ENCODE measurements around the gene KRTAP5-10. TPM values are rescaled to one million over a fixed set of nuclear protein-coding genes. Genes with fewer than 3 reads are reported as not detected.
"Not testable (repeated sequence)": the region's sequence is repeated elsewhere in the genome, so short reads cannot be mapped to it uniquely, and the experiment has no call there.

KRTAP5-10 gene
- total RNA-seq, 2 experiments from 2014 or later, result not detected

GRCh38 chr11:71527576-71528210 lies 37.7 kb upstream of the KRTAP5-10 start:
- intact Hi-C loops (cut with DNase I, micrococcal nuclease), result no loop called here
- Histone ChIP-seq H3K4me1 (ENCODE audit: insufficient read depth, low read length) (no peaks in the 10 kb centered on the region), H3K9me3 (ENCODE audit: control insufficient read depth in 1 of 2, insufficient read depth in 1 of 2, low read length in 2 of 2) (peaks cover 0 to 3% of the 10 kb centered on the region in 2 experiments), H3K4me3 (ENCODE audit: low read length) (no peak overlapping the region), H3K27me3 (ENCODE audit: control insufficient read depth in 1 of 2, insufficient read depth in 2 of 2, low read length in 2 of 2) (peaks cover 0 to 2% of the 10 kb centered on the region in 2 experiments), H3K27ac (ENCODE audit: low read depth in 1 of 2, low read length in 2 of 2) (no peak overlapping the region), H3K36me3 (ENCODE audit: insufficient read depth, low read length) (no peaks in the 10 kb centered on the region)
- TF ChIP-seq, protein P1, sequence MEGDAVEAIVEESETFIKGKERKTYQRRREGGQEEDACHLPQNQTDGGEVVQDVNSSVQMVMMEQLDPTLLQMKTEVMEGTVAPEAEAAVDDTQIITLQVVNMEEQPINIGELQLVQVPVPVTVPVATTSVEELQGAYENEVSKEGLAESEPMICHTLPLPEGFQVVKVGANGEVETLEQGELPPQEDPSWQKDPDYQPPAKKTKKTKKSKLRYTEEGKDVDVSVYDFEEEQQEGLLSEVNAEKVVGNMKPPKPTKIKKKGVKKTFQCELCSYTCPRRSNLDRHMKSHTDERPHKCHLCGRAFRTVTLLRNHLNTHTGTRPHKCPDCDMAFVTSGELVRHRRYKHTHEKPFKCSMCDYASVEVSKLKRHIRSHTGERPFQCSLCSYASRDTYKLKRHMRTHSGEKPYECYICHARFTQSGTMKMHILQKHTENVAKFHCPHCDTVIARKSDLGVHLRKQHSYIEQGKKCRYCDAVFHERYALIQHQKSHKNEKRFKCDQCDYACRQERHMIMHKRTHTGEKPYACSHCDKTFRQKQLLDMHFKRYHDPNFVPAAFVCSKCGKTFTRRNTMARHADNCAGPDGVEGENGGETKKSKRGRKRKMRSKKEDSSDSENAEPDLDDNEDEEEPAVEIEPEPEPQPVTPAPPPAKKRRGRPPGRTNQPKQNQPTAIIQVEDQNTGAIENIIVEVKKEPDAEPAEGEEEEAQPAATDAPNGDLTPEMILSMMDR (IDR thresholded peaks at IDR 0.05), result no peak
- no peak overlapping the region for H3K4me3 Mint-ChIP-seq
- ChIA-PET POLR2A (no interaction called here), CTCF (no interaction called here)
- DNase-seq (no peak), ATAC-seq (ENCODE audit: poor library complexity) (no peak)
- H3K4me1 Mint-ChIP-seq (ENCODE audit: low read depth), result no peaks in the 10 kb centered on the region
- H3K36me3 Mint-ChIP-seq (ENCODE audit: low read depth), result no peaks in the 10 kb centered on the region
- H3K27ac Mint-ChIP-seq, result no peak overlapping the region
- peaks cover 5% of the 10 kb centered on the region for H3K27me3 Mint-ChIP-seq
- peaks cover 2% of the 10 kb centered on the region for H3K9me3 Mint-ChIP-seq

DNA sequence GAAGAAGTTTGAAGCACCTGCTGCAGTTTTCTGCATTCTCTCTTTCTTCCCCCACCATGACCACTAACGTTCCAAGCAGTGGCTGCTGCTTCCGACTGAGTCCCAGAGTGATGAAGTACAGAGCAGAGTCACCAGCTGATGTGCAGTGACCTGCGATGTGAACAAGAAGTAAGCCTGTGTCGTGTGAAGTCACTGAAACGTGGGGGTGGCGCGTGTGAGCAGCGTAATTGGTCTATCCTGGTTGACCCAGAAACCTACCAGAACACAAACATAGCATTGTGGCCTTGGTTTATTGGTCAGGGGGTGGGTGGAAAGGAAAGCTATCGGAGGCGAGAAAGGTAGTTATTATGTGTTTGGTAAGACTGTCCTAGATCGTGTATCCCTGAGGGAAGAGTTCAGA lies 34.8 kb upstream of the KRTAP5-10 start:
- peak; percentile 34 for ATAC-seq (ENCODE audit: poor library complexity)
- H3K27ac ChIP-seq (ENCODE audit: low read depth in 1 of 2, low read length in 2 of 2), result no peak overlapping the region
- no peaks in the 10 kb centered on the region for H3K9me3 Mint-ChIP-seq
- POLR2A ChIA-PET, result no interaction called here
- H3K4me1 Mint-ChIP-seq (ENCODE audit: low read depth), result no peaks in the 10 kb centered on the region
- H3K4me1 ChIP-seq (ENCODE audit: insufficient read depth, low read length), result no peaks in the 10 kb centered on the region
- H3K9me3 ChIP-seq (ENCODE audit: control insufficient read depth in 1 of 2, insufficient read depth in 1 of 2, low read length in 2 of 2), result peaks cover 0 to 3% of the 10 kb centered on the region in 2 experiments
- intact Hi-C loops (cut with DNase I, micrococcal nuclease), result no loop called here
- CTCF ChIA-PET, result no interaction called here
- H3K27me3 Mint-ChIP-seq, result peaks cover 5% of the 10 kb centered on the region
- H3K4me3 ChIP-seq (ENCODE audit: low read length), result no peak overlapping the region
- H3K36me3 Mint-ChIP-seq (ENCODE audit: low read depth), result no peaks in the 10 kb centered on the region
- H3K27ac Mint-ChIP-seq, result no peak overlapping the region
- TF ChIP-seq, protein P1 (IDR thresholded peaks at IDR 0.05), result no peak
- DNase-seq, result no peak
- H3K4me3 Mint-ChIP-seq, result no peak overlapping the region
- no peaks in the 10 kb centered on the region for H3K27me3 ChIP-seq (ENCODE audit: control insufficient read depth in 1 of 2, insufficient read depth in 2 of 2, low read length in 2 of 2)
- no peaks in the 10 kb centered on the region for H3K36me3 ChIP-seq (ENCODE audit: insufficient read depth, low read length)

DNA sequence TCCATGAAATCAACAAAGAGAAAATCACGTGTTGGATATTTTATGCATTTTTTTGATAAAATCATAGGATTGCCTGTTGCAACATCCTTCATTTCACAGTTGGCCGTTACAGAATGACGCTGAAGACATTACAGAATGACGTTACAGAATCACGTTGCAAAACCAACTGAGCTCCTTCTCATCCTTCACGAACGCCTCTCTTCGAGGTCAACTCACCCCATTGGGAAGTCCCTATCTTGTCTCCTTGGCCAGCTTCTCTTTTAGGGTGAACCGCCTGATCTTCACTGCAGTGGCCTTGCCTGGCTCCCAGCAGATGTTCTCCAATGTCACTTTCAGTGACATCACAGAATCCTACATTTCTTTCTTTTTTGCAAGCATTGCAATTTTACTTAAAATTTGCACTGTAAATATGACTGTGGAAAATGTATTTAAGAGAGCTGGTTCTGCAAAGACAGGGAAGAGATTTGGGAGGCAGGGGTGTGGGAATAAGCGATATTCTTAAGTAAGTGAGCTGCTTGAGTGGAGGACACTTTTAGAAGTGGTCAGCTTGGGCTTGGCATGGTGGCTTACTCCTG lies 33.2 kb upstream of the KRTAP5-10 start:
- intact Hi-C loops (cut with DNase I, micrococcal nuclease), result no loop called here
- Histone ChIP-seq H3K27me3 (ENCODE audit: control insufficient read depth in 1 of 2, insufficient read depth in 2 of 2, low read length in 2 of 2) (no peaks in the 10 kb centered on the region), H3K36me3 (ENCODE audit: insufficient read depth, low read length) (no peaks in the 10 kb centered on the region), H3K4me1 (ENCODE audit: insufficient read depth, low read length) (no peaks in the 10 kb centered on the region), H3K9me3 (ENCODE audit: control insufficient read depth in 1 of 2, insufficient read depth in 1 of 2, low read length in 2 of 2) (no peaks in the 10 kb centered on the region), H3K4me3 (ENCODE audit: low read length) (no peak overlapping the region), H3K27ac (ENCODE audit: low read depth in 1 of 2, low read length in 2 of 2) (no peak overlapping the region)
- DNase-seq (peak in 1 of 14 experiments; percentile 6), ATAC-seq (ENCODE audit: poor library complexity) (no peak)
- TF ChIP-seq, protein P1 (IDR thresholded peaks at IDR 0.05), result no peak
- no peaks in the 10 kb centered on the region for H3K9me3 Mint-ChIP-seq
- no peaks in the 10 kb centered on the region for H3K36me3 Mint-ChIP-seq (ENCODE audit: low read depth)
- POLR2A ChIA-PET, result no interaction called here
- no peak overlapping the region for H3K4me3 Mint-ChIP-seq
- H3K27ac Mint-ChIP-seq, result no peak overlapping the region
- CTCF ChIA-PET, result no interaction called here
- H3K4me1 Mint-ChIP-seq (ENCODE audit: low read depth), result no peaks in the 10 kb centered on the region
- no peaks in the 10 kb centered on the region for H3K27me3 Mint-ChIP-seq

- H3K36me3 Mint-ChIP-seq (ENCODE audit: low read depth); intact Hi-C loops (cut with DNase I, micrococcal nuclease); H3K27ac Mint-ChIP-seq; H3K4me1 ChIP-seq (ENCODE audit: insufficient read depth, low read length); H3K27me3 ChIP-seq (ENCODE audit: control insufficient read depth in 1 of 2, insufficient read depth in 2 of 2, low read length in 2 of 2); H3K27me3 Mint-ChIP-seq; CTCF ChIA-PET; POLR2A ChIA-PET; H3K4me3 ChIP-seq (ENCODE audit: low read length); H3K4me1 Mint-ChIP-seq (ENCODE audit: low read depth); H3K9me3 Mint-ChIP-seq; H3K9me3 ChIP-seq (ENCODE audit: control insufficient read depth in 1 of 2, insufficient read depth in 1 of 2, low read length in 2 of 2); ATAC-seq (ENCODE audit: poor library complexity); H3K36me3 ChIP-seq (ENCODE audit: insufficient read depth, low read length); DNase-seq; H3K4me3 Mint-ChIP-seq; H3K27ac ChIP-seq (ENCODE audit: low read depth in 1 of 2, low read length in 2 of 2): not testable (repeated sequence)
These were observed 30.4 kb upstream of the KRTAP5-10 start for GRCh38 chr11:71534711-71535608.
